Measurements from ENCODE around the gene ZFP64.

Gene ZFP64

GRCh38 chr20:52160621-52161204 is 30.9 kb downstream of the ZFP64 start:
- TF ChIP-seq, protein P1, sequence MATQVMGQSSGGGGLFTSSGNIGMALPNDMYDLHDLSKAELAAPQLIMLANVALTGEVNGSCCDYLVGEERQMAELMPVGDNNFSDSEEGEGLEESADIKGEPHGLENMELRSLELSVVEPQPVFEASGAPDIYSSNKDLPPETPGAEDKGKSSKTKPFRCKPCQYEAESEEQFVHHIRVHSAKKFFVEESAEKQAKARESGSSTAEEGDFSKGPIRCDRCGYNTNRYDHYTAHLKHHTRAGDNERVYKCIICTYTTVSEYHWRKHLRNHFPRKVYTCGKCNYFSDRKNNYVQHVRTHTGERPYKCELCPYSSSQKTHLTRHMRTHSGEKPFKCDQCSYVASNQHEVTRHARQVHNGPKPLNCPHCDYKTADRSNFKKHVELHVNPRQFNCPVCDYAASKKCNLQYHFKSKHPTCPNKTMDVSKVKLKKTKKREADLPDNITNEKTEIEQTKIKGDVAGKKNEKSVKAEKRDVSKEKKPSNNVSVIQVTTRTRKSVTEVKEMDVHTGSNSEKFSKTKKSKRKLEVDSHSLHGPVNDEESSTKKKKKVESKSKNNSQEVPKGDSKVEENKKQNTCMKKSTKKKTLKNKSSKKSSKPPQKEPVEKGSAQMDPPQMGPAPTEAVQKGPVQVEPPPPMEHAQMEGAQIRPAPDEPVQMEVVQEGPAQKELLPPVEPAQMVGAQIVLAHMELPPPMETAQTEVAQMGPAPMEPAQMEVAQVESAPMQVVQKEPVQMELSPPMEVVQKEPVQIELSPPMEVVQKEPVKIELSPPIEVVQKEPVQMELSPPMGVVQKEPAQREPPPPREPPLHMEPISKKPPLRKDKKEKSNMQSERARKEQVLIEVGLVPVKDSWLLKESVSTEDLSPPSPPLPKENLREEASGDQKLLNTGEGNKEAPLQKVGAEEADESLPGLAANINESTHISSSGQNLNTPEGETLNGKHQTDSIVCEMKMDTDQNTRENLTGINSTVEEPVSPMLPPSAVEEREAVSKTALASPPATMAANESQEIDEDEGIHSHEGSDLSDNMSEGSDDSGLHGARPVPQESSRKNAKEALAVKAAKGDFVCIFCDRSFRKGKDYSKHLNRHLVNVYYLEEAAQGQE (IDR thresholded peaks at IDR 0.05; ENCODE audit: insufficient read depth in 1 of 2, low read depth in 2 of 2, low read length in 2 of 2) = no peak
- no peak for TF ChIP-seq FOXP2 (optimal IDR thresholded peaks at IDR 0.05; ENCODE audit: borderline replicate concordance, extremely low read depth, extremely low read length, insufficient read depth)
- TF ChIP-seq TAF1 (IDR thresholded peaks at IDR 0.05; ENCODE audit: borderline replicate concordance, insufficient read depth, low read length) = no peak
- no peak for TF ChIP-seq SIN3A (IDR thresholded peaks at IDR 0.05; ENCODE audit: borderline replicate concordance, insufficient read depth, low read length)
- no peak for TF ChIP-seq POLR2AphosphoS5 (IDR thresholded peaks at IDR 0.05; ENCODE audit: low read depth, low read length)

GRCh38 chr20:52160049-52160570 is 31.5 kb downstream of the ZFP64 start:
- TF ChIP-seq, protein P1 (IDR thresholded peaks at IDR 0.05; ENCODE audit: insufficient read depth in 1 of 2, low read depth in 2 of 2, low read length in 2 of 2) = no peak
- TF ChIP-seq TAF1 (IDR thresholded peaks at IDR 0.05; ENCODE audit: borderline replicate concordance, insufficient read depth, low read length) (no peak), POLR2AphosphoS5 (IDR thresholded peaks at IDR 0.05; ENCODE audit: low read depth, low read length) (no peak), SIN3A (IDR thresholded peaks at IDR 0.05; ENCODE audit: borderline replicate concordance, insufficient read depth, low read length) (no peak), FOXP2 (optimal IDR thresholded peaks at IDR 0.05; ENCODE audit: borderline replicate concordance, extremely low read depth, extremely low read length, insufficient read depth) (no peak)

- TF ChIP-seq FOXP2 (optimal IDR thresholded peaks at IDR 0.05; ENCODE audit: borderline replicate concordance, extremely low read depth, extremely low read length, insufficient read depth) (no peak), SIN3A (IDR thresholded peaks at IDR 0.05; ENCODE audit: borderline replicate concordance, insufficient read depth, low read length) (no peak), TAF1 (IDR thresholded peaks at IDR 0.05; ENCODE audit: borderline replicate concordance, insufficient read depth, low read length) (no peak), POLR2AphosphoS5 (IDR thresholded peaks at IDR 0.05; ENCODE audit: low read depth, low read length) (no peak)
- TF ChIP-seq, protein P1 (IDR thresholded peaks at IDR 0.05; ENCODE audit: insufficient read depth in 1 of 2, low read depth in 2 of 2, low read length in 2 of 2) = no peak
Measured at GRCh38 chr20:52154575-52154974, 37.0 kb downstream of the ZFP64 start.

- TF ChIP-seq TAF1 (IDR thresholded peaks at IDR 0.05; ENCODE audit: borderline replicate concordance, insufficient read depth, low read length) (no peak), POLR2AphosphoS5 (IDR thresholded peaks at IDR 0.05; ENCODE audit: low read depth, low read length) (no peak), SIN3A (IDR thresholded peaks at IDR 0.05; ENCODE audit: borderline replicate concordance, insufficient read depth, low read length) (no peak), FOXP2 (optimal IDR thresholded peaks at IDR 0.05; ENCODE audit: borderline replicate concordance, extremely low read depth, extremely low read length, insufficient read depth) (no peak)
- TF ChIP-seq, protein P1 (IDR thresholded peaks at IDR 0.05; ENCODE audit: insufficient read depth in 1 of 2, low read depth in 2 of 2, low read length in 2 of 2) = no peak
Measured at GRCh38 chr20:52153896-52154295, 37.7 kb downstream of the ZFP64 start.

All from PFSK-1 (cell line).